Prostate gland (tissue), 2 donors: ENCODE measurements around the gene MBNL1. TPM values are rescaled to one million over a fixed set of nuclear protein-coding genes. Genes with fewer than 3 reads are reported as not detected.

Experiments used
- DNase-seq: peaks from one replicate; pipeline ENCODE4 v3.0.0-alpha.2; 2019; ENCODE audit warnings: low spot score
- H3K27ac ChIP-seq, 2 donors: fragments of 200-600 bp; sonication (generic); 2 replicates each; pipeline ENCODE4 v1.5.1; 2017 to 2019
- H3K27me3 ChIP-seq: fragments of 200-600 bp; sonication (generic); replicated peaks from 2 replicates; pipeline ENCODE4 v1.5.1; 2019; ENCODE audit not compliant: insufficient read depth
- H3K36me3 ChIP-seq, 2 donors: fragments of 200-600 bp; sonication (generic); 1 replicate in 1 of 2; 2 replicates in 1 of 2; pipeline versions ENCODE4 v1.5.1 to v1.8.1; 2017 to 2019
- H3K4me1 ChIP-seq: fragments of 200-600 bp; sonication (generic); replicated peaks from 2 replicates; pipeline ENCODE4 v1.5.1; 2019
- H3K4me3 ChIP-seq, 2 donors: fragments of 200-600 bp; sonication (generic); 2 replicates each; pipeline ENCODE4 v1.5.1; 2017 to 2019
- H3K9me3 ChIP-seq: fragments of 200-600 bp; sonication (generic); 2 replicates; pipeline ENCODE4 v1.5.1; 2017
- CTCF ChIP-seq, 4 experiments: fragments of 200-600 bp in 2 of 4; fragments of 450-650 bp in 2 of 4; sonication (generic) in 2 of 4; IDR thresholded peaks; 1 replicate in 3 of 4; 2 replicates in 1 of 4; pipeline ENCODE4 v1.5.1; 2016 to 2019; ENCODE audit warnings: antibody characterized with exemption in 4 of 4, mild to moderate bottlenecking in 2 of 4, moderate library complexity in 2 of 4
- POLR2A ChIP-seq: fragments of 450-650 bp; IDR thresholded peaks from one replicate; pipeline ENCODE4 v1.6.1; 2016; ENCODE audit warnings: antibody characterized with exemption, mild to moderate bottlenecking
- POLR2AphosphoS5 ChIP-seq: sonication (generic); formaldehyde crosslinking; IDR thresholded peaks from one replicate; pipeline ENCODE4 v1.6.1; 2017; ENCODE audit warnings: antibody characterized with exemption
- WGBS: methylation state at CpG from one replicate; pipeline ENCODE4 v1.1.5; 2018; 5-methylcytosine and 5-hydroxymethylcytosine counted together
- intact Hi-C: fragments of 100-400 bp; cut with DNase I; formaldehyde crosslinking; loops from one replicate; pipeline ENCODE4 v1.14.2; 2022
- total RNA-seq, 2 donors: library from RNA; depleted of rRNA; stranded (reverse); fragments of >200 nt; gene quantifications; one replicate each; pipeline ENCODE4 v1.1.0, GENCODE V29; 2016

The MBNL1 gene
- total RNA-seq, 2 donors from 2014 or later: 131 to 226 TPM

DNA sequence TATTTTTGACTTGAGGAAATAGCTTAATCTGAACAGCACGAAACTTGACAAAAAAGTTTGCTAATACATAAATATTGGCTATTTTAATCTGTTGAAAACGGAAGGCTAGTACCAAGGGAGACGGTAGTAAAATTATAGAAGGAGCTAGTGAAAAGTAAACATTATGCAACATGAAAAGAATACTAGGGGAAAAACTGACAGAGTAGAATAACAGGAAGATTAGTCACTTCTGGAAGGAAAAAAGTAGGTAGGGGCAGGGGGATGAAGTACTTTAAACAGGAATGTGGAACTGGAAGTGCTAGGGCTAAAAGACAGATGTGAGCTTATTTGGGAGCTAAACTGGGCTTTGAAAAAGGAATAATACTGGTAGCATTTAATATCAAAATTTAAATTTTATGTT lies 60.1 kb downstream of the MBNL1 start:
- no peak overlapping the region for H3K4me3 ChIP-seq
- H3K36me3 ChIP-seq: no peaks in the 10 kb centered on the region
- DNase-seq: no peak
- TF ChIP-seq POLR2AphosphoS5 (peak; percentile 64), POLR2A (no peak), CTCF (IDR thresholded peaks at IDR 0.05) (no peak)
- peak overlapping the region; percentile 3 to 36 for H3K27ac ChIP-seq
- 13% methylated on average over 3 of the region's 3 CpGs for WGBS
- H3K9me3 ChIP-seq: no peaks in the 10 kb centered on the region
- intact Hi-C loops: no loop called here
- H3K27me3 ChIP-seq: no peaks in the 10 kb centered on the region
- H3K4me1 ChIP-seq: peaks cover 3% of the 10 kb centered on the region

DNA sequence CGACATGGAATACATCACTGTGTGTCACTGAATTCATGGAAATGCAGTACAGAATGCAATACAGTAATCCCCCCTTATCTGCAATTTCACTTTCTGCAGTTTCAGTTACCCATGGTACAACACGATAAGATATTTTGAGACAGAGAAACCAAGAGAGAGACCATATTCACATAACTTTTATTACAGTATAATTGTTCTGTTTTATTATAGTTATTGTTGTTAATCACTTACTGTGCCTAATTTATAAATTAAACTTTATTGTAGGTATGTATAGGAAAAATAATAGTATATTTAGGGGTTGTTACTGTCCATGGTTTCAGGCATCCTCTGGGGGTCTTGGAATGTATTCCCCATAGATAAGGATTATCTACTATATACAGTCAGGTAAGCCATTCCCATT lies 61.8 kb downstream of the MBNL1 start:
- TF ChIP-seq POLR2A: no peak
- TF ChIP-seq CTCF (IDR thresholded peaks at IDR 0.05): no peak
- TF ChIP-seq POLR2AphosphoS5: no peak
- H3K9me3 ChIP-seq: no peaks in the 10 kb centered on the region
- H3K27ac ChIP-seq: peak overlapping the region in 1 of 2 donors; percentile 24
- 83% methylated on average over 2 of the region's 2 CpGs for WGBS
- H3K4me1 ChIP-seq: peaks cover 3% of the 10 kb centered on the region
- intact Hi-C loops: no loop called here
- no peak overlapping the region for H3K4me3 ChIP-seq
- no peaks in the 10 kb centered on the region for H3K36me3 ChIP-seq
- H3K27me3 ChIP-seq: no peaks in the 10 kb centered on the region
- DNase-seq: no peak

DNA sequence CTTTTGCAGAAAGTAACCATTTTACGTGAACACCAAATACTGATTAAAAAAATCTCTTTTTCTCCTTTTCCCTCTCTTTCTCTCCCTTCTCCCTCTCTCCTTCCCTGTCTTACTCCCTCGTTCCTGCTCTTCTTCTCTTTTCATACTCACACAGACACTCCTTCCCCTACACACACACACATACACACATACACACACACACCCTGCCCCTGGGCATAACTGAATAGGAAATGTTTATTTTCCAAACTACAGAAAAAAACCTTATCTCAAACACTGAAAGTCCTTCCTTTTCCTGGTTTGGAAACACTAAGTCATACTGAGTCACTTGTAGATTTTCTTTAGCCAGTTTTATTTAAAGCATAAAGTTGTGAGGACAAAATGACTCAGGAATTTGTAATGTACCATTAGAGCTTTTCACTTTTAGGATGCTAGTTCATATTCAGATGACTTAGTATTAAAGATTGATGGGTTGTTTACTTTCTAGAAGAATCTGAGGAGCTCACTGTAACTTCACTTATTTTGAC lies 62.4 kb downstream of the MBNL1 start:
- no peaks in the 10 kb centered on the region for H3K36me3 ChIP-seq
- H3K27me3 ChIP-seq: no peaks in the 10 kb centered on the region
- no peak overlapping the region for H3K4me3 ChIP-seq
- intact Hi-C loops: no loop called here
- DNase-seq: no peak
- no peaks in the 10 kb centered on the region for H3K9me3 ChIP-seq
- WGBS: 78% methylated on average over 2 of the region's 2 CpGs
- peak overlapping the region in 1 of 2 donors; percentile 24 for H3K27ac ChIP-seq
- H3K4me1 ChIP-seq: peaks cover 3% of the 10 kb centered on the region
- no peak for TF ChIP-seq POLR2A
- TF ChIP-seq CTCF (IDR thresholded peaks at IDR 0.05): no peak
- no peak for TF ChIP-seq POLR2AphosphoS5

- DNase-seq: no peak
- Histone ChIP-seq H3K36me3 (no peaks in the 10 kb centered on the region), H3K4me1 (peaks cover 3% of the 10 kb centered on the region), H3K9me3 (no peaks in the 10 kb centered on the region), H3K27me3 (no peaks in the 10 kb centered on the region), H3K27ac (no peak overlapping the region), H3K4me3 (no peak overlapping the region)
- 38% methylated on average over 1 of the region's 1 CpG for WGBS
- intact Hi-C loops: no loop called here
- TF ChIP-seq POLR2A (no peak), CTCF (IDR thresholded peaks at IDR 0.05) (no peak)
These were observed 63.3 kb downstream of the MBNL1 start for GRCh38 chr3:152331998-152332397.

DNA sequence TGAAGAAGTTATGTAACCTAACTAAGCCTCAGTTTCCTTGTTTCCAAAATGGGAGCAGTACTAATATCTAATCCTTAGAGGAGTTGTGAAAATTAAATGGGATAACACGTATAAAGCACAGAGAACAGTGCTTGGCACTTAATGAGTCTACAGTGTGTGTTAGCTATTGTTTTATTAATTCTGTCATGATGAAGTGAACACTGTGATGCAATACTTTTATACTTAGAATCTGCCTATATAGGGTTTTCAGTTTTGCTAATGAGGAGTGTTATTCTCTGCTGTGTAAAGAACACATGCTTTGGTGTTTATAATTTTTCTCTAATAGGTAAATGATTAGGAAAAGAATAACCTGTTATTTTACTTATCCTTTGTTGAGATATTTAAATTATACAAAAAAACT lies 65.2 kb downstream of the MBNL1 start:
- TF ChIP-seq POLR2A (no peak), POLR2AphosphoS5 (no peak), CTCF (IDR thresholded peaks at IDR 0.05) (no peak)
- H3K27ac ChIP-seq: no peak overlapping the region
- no peaks in the 10 kb centered on the region for H3K27me3 ChIP-seq
- H3K4me3 ChIP-seq: no peak overlapping the region
- no peaks in the 10 kb centered on the region for H3K9me3 ChIP-seq
- 75% methylated on average over 1 of the region's 1 CpG for WGBS
- no peaks in the 10 kb centered on the region for H3K36me3 ChIP-seq
- intact Hi-C loops: no loop called here
- H3K4me1 ChIP-seq: peaks cover 3% of the 10 kb centered on the region
- DNase-seq: no peak
